Activated CD8-positive, alpha-beta memory T cell treated with anti-CD3 and anti-CD28 coated beads for 1 hour (primary cell): ENCODE data around the gene USP49.

Experiments used
- DNase-seq, 2 donors: peaks; one replicate each; pipeline ENCODE4 v3.0.0-alpha.2; 2020; ENCODE audit warnings: low read depth in 1 of 2; ENCODE audit errors: extremely low read depth in 1 of 2

USP49 gene

GRCh38 chr6:41759905-41760579 is 135.1 kb downstream of the USP49 start:
- DNase-seq = no peak

GRCh38 chr6:41759106-41759904 is 135.9 kb downstream of the USP49 start:
- DNase-seq = no peak

GRCh38 chr6:41758641-41759035 is 136.5 kb downstream of the USP49 start:
- no peak for DNase-seq

GRCh38 chr6:41757931-41758640 is 137.1 kb downstream of the USP49 start:
- DNase-seq = no peak

- DNase-seq = no peak
Observed at GRCh38 chr6:41757271-41757670, 137.9 kb downstream of the USP49 start.

- DNase-seq = no peak
Observed at GRCh38 chr6:41756354-41756753, 138.8 kb downstream of the USP49 start.

GRCh38 chr6:41755895-41756294 is 139.3 kb downstream of the USP49 start:
- DNase-seq = no peak

- DNase-seq = no peak
Observed at GRCh38 chr6:41750374-41750773, 144.8 kb downstream of the USP49 start.

GRCh38 chr6:41748542-41748941 is 146.6 kb downstream of the USP49 start:
- no peak for DNase-seq

GRCh38 chr6:41748102-41748477 is 147.1 kb downstream of the USP49 start:
- no peak for DNase-seq

GRCh38 chr6:41747256-41748101 is 147.7 kb downstream of the USP49 start, which contains the start of gene PGC:
PGC (minus strand) TSS chr6:41747397; CDS start chr6:41747334, 63 bp downstream.
- no peak for DNase-seq

GRCh38 chr6:41746107-41746506 is 149.1 kb downstream of the USP49 start:
- no peak for DNase-seq

GRCh38 chr6:41744236-41744787 is 150.9 kb downstream of the USP49 start:
- DNase-seq = no peak

- DNase-seq = no peak
Observed at GRCh38 chr6:41743406-41744235, 151.6 kb downstream of the USP49 start.

- no peak for DNase-seq
Observed at GRCh38 chr6:41741625-41742490, 153.3 kb downstream of the USP49 start.

- no peak for DNase-seq
Observed at GRCh38 chr6:41740366-41741162, 154.6 kb downstream of the USP49 start.
